Activated gamma-delta T cell treated with Interleukin-2 at 50 U/mL for 16 hours (primary cell): ENCODE results near the gene OR52H1.
"Not testable (repeated sequence)": the region's sequence is repeated elsewhere in the genome, so short reads cannot be mapped to it uniquely, and the experiment has no call there.

Experiments
- DNase-seq: peaks from one replicate; pipeline ENCODE4 v3.0.0-alpha.2; 2020

OR52H1 gene

GRCh38 chr11:5548440-5548839 is at the start of gene OR52H1:
Gene OR52H1, minus strand, starts transcription at chr11:5548540. Its CDS starts 3,035 bp downstream, at chr11:5545505.
- DNase-seq, result no peak

DNA sequence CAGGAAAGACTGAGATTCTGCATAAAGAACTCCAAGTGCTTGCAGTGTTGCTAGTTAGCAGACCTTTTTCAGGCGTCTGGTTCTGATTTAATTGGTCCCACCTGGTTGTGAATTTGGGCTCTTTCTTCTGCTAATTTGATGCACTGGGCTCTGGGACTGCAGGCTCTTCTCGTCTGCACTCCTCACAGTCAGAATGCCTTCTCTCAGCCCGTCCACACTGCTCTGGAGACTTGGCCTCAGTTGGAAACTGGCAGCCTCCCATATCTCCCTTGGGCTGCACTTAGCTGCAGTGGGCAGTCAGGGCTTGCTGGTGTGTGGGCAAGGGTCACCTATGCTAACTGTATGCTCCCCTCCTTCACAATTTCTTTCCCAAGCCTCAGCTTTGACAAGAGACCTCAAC is 49.6 kb upstream of the OR52H1 start:
- DNase-seq, result no peak

DNA sequence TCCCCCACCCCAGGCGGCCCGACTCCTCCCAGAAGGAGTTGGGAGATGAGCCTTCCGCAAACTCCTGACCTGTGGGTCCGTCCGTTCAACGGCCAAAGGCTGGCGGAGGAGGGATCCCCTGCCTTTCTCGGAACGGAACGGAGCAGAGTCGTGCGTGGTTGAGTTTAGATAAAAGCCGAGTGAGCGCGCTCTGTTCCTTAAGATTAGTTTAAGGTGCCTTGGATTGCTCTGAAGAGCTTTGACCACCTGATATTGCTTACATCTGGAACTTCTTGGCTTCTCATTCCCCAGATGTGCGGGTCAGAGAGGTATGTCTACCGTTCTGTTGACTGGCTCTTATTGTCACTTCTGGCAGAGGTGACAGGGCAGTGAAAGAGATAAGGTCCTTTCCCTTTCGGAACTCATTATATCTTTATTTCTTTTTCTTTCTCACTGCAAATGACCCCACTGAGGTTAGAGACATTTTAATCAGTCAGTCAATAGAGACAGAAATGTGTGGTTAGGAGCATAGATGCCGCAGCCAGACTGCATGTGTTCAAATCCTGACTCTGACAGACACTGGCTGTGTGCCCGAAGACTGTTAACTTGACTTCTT is 48.4 kb upstream of the OR52H1 start, which contains the start of gene TRIM6:
Gene TRIM6 (plus strand): TSS at position 31 of the 595 bp plus-strand sequence. CDS start 261 bp downstream, at position 292.
- no peak for DNase-seq

DNA sequence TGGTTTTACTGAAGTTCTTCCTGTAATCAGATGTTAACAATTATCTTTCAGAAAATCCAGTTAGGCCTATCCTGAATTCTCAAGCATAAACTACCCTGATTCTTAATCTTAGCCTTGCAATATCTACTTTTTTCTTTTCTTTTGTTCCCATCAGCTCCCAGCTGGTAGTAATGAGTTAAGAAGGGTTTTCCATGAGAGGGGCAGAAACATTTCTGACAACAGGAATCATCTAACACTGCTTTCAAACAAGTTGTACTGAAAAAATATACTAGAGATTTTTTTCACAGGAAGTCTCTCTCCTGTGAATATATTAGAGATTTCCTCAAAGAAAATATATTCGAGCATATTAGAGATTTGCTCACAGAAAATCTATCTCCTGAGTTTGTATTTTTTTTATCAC is 44.8 kb upstream of the OR52H1 start:
- no peak for DNase-seq

- DNase-seq, result no peak
Observed at GRCh38 chr11:5592615-5593014, 44.3 kb upstream of the OR52H1 start.

GRCh38 chr11:5591613-5592012 is 43.3 kb upstream of the OR52H1 start:
- DNase-seq, result no peak

DNA sequence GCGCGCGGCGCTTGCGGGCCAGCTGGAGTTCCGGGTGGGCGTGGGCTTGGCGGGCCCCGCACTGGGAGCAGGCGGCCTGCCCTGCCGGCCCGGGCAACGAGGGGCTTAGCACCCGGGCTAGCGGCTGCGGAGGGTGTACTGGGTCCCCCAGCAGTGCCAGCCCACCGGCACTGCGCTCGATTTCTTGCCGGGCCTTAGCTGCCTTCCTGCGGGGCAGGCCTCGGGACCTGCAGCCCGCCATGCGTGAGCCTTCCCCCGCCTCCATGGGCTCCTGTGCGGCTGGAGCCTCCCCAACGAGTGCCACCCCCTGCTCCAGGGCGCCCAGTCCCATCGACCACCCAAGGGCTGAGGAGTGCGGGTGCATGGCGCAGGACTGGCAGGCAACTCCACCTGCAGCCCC is 41.6 kb upstream of the OR52H1 start:
- DNase-seq, result not testable (repeated sequence)

- DNase-seq, result not testable (repeated sequence)
Observed at GRCh38 chr11:5584458-5584857, 36.1 kb upstream of the OR52H1 start.

- DNase-seq, result no peak
Observed at GRCh38 chr11:5581014-5581413, 32.7 kb upstream of the OR52H1 start.

DNA sequence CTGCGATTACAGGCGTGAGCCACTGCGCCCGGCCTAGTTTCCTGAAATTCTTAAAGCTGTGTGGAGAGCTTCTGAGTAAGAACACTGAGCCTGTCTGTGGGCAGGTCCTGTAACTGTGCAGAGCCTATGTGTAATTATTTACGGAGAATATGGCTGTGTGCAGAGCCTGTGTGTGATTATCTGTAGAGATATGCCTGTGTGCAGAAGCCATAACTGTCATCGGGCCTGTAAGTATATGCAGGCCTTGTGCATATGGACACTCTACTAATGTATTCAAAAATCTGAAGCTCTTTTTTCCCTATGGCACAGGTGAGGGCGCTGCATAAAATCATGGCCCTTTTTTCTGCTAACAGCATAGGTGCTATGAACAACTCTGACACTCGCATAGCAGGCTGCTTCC is 32.2 kb upstream of the OR52H1 start, which contains the start of gene OR52B6:
Gene OR52B6 (plus strand): TSS at position 301 of the 400 bp plus-strand sequence. CDS start 0 bp downstream, at position 301.
- DNase-seq, result no peak

GRCh38 chr11:5577101-5577500 is 28.8 kb upstream of the OR52H1 start:
- no peak for DNase-seq

- DNase-seq, result no peak
Observed at GRCh38 chr11:5575152-5575551, 26.8 kb upstream of the OR52H1 start.

GRCh38 chr11:5574654-5575053 is 26.3 kb upstream of the OR52H1 start:
- no peak for DNase-seq

DNA sequence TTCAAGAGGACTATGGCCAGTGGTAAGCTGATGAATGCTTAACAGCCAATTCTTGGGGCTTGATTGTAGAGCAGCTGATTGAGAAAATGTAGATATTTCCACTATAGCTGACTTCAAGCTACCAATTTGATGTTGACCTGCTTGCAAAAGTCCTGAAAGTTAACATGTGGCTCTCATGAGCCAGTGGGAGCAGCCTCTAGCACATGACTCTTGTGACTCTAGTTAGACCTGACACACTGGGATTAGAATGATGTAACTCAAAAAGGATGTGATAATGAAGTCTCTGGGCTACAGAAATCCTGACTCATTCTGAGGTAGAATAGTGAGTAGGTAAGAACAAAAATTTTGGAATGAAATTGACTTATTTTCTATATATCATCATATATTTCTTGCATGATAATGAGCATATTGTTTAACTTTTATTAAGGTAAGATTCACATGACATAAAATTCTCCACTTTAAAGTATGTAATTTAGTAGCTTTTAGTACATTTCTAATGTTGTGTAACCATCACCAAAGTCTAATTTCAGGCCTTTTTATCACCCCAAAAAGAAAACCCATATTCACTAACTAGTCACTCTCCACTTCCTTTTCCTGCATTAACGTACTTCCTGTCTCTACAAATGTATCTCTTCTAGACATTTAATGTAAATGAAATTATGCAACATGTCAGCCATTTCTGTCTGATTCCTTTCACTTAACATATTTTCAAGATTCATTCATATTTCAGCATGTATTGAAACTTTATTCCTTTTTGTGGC is 16.1 kb upstream of the OR52H1 start:
- DNase-seq, result no peak

DNA sequence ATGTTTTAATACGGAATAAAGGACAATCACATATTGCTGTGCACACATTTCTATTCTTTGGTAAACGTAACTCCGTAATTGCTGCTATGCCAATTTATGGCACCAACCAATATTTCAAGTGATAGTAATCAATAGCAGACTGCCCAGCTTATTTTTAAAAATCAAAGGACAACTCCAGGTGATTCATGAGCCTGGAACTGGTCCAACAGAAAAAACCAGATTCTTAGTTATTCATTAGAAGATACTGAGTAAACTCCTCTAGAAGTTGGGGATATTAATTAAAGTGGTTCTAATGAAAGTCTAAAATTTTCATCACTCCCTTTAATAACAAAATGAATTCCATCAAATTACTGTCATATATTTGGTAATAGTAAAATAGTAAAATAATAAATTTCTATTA is 9.4 kb upstream of the OR52H1 start:
- no peak for DNase-seq

DNA sequence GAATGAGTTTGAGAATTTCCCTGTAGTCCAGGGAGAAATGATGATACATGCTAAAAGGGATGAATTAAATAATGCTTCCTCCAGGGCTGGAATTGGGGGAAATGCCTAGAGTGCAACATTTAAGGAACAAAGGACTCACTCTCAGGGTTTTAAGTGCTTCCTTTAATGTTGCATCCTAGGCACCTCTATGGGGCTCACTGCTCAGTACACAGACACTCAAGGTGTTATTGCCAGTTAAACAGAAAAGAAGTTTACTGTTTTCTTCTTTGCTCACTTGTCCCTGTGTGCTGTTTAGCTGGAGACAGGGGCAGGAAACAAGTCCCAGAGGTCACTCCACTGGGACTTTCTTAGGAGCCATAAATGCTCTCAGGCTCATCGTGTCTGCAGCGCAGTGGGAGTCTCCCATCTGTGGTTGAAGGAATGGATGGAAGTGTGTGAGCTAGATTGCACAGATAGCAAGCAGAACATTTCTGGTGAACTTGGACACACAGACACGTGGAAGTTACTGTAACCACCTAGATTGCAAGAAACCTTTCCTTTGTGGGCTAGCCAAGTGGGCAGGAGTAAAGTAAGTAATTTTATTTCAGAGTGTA is 8.4 kb upstream of the OR52H1 start:
- no peak for DNase-seq

- DNase-seq, result no peak
Observed at GRCh38 chr11:5553343-5553742, 5.0 kb upstream of the OR52H1 start.

- DNase-seq, result no peak
Observed at GRCh38 chr11:5550440-5551095, 2.2 kb upstream of the OR52H1 start.

- no peak for DNase-seq
Observed at GRCh38 chr11:5547982-5548381, 358 bp downstream of the OR52H1 start.

DNA sequence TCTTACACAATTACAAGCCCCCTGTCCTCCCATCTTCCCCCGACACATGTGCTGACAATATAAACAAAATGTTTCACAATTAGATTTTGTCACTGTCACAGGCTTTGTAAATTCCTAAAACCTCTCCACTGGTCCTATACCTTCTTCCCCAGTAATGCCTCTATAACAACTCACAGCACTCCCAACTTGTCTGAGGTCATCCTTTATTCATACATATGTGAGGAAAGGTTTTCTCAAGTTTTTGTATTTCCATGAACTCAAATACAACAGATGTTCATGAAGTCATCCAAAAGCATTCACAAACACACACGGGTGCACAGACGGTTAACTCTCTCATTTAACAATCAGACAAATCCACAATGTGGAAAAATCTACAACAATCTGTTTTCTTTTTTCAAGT is 1.9 kb downstream of the OR52H1 start:
- DNase-seq, result no peak

DNA sequence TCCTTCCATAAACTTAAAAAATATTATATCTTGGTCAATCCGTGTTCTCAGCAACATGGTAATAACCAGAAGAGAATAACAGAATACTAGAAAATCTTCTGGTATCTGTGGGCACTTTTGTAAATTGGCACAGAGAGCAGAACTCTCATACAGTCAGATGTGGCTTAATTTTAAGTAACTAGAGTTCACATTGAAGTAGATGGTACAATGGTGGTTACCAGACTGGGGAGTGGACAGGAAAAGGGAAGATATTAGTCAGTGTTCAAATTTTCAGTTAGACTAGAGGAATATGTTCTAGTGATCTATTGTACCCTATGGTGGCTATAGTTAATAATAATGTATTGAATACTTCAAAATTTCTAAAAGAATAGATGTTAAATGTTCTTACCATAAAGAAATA is 6.9 kb downstream of the OR52H1 start:
- no peak for DNase-seq

- DNase-seq, result no peak
Observed at GRCh38 chr11:5536482-5536881, 11.9 kb downstream of the OR52H1 start.

GRCh38 chr11:5534046-5534445 is 14.3 kb downstream of the OR52H1 start:
- no peak for DNase-seq
